K562 (cell line): ENCODE measurements around the gene EHBP1L1. TPM values are rescaled to one million over a fixed set of nuclear protein-coding genes. Genes with fewer than 3 reads are reported as not detected.
A peak's percentile ranks its signal among the peaks of the same experiment; 100 is the strongest.

Source experiments
- ASH1L ChIP-seq: fragments of 450-650 bp; IDR thresholded peaks from 2 replicates; pipeline ENCODE4 v1.6.1; 2018; ENCODE audit warnings: borderline replicate concordance, mild to moderate bottlenecking, low read depth; ENCODE audit not compliant: partially characterized antibody
- CCAR2 ChIP-seq: fragments of 200-400 bp; formaldehyde crosslinking; IDR thresholded peaks from 2 replicates; pipeline ENCODE4 v1.6.1; 2017; ENCODE audit warnings: mild to moderate bottlenecking, low read depth, low read length
- COPS2 ChIP-seq: fragments of 450-650 bp; conservative IDR thresholded peaks from 2 replicates; pipeline ENCODE4 v1.6.1; 2016; ENCODE audit warnings: mild to moderate bottlenecking, moderate library complexity
- CTBP1 ChIP-seq: fragments of 450-650 bp; IDR thresholded peaks from 2 replicates; pipeline ENCODE4 v1.6.1; 2016; ENCODE audit warnings: borderline replicate concordance
- CXXC5 ChIP-seq: fragments of 250-450 bp; sonication (Bioruptor Pico); IDR thresholded peaks from 2 replicates; pipeline ENCODE4 v1.8.0; 2022; ENCODE audit warnings: inconsistent platforms, mild to moderate bottlenecking, moderate library complexity
- DIDO1 ChIP-seq: fragments of 450-650 bp; IDR thresholded peaks from 2 replicates; pipeline ENCODE4 v1.6.1; 2016; ENCODE audit warnings: low read depth, missing biosample characterization, missing genetic modification characterization
- ELF1 ChIP-seq: fragments of 200-800 bp; sonication (Bioruptor generic); IDR thresholded peaks from 2 replicates; pipeline ENCODE4 v1.6.1; 2016; ENCODE audit warnings: missing genetic modification characterization, missing compliant biosample characterization
- FOSL1 ChIP-seq: fragments of 200-800 bp; sonication (Bioruptor generic); conservative IDR thresholded peaks from 2 replicates; pipeline ENCODE4 v1.6.1; 2016; ENCODE audit warnings: missing genetic modification characterization, missing compliant biosample characterization
- GMEB1 ChIP-seq: fragments of 250-450 bp; sonication (Bioruptor Pico); IDR thresholded peaks from 2 replicates; pipeline ENCODE4 v1.4.0; 2020; ENCODE audit warnings: mild to moderate bottlenecking
- HIVEP1 ChIP-seq: fragments of 250-450 bp; sonication (Bioruptor Pico); IDR thresholded peaks from 2 replicates; pipeline ENCODE4 v1.4.0; 2020; ENCODE audit warnings: mild to moderate bottlenecking
- KAT8 ChIP-seq: fragments of 450-650 bp; IDR thresholded peaks from 2 replicates; pipeline ENCODE4 v1.6.1; 2016; ENCODE audit warnings: low read depth, mild to moderate bottlenecking
- MCM7 ChIP-seq, 2 experiments: fragments of 450-650 bp; IDR thresholded peaks; 2 replicates each; pipeline ENCODE4 v1.6.1; 2016 to 2018
- MTA3 ChIP-seq: fragments of 450-650 bp; formaldehyde crosslinking; IDR thresholded peaks from 2 replicates; pipeline ENCODE4 v1.6.1; 2017; ENCODE audit warnings: mild to moderate bottlenecking, borderline replicate concordance
- NBN ChIP-seq: fragments of 450-650 bp; IDR thresholded peaks from 2 replicates; pipeline ENCODE4 v1.6.1; 2016; ENCODE audit warnings: low read depth, mild to moderate bottlenecking
- NFE2 ChIP-seq: IDR thresholded peaks from 2 replicates; pipeline ENCODE4 v1.6.1; 2014; ENCODE audit warnings: antibody characterized with exemption, low read depth
- NR2C1 ChIP-seq, 2 experiments: fragments of 450-650 bp; IDR thresholded peaks; 2 replicates each; pipeline ENCODE4 v1.6.1; 2017; ENCODE audit warnings: mild to moderate bottlenecking in 2 of 2, antibody characterized with exemption in 1 of 2, inconsistent platforms in 1 of 2, missing compliant biosample characterization in 1 of 2, missing genetic modification characterization in 1 of 2
- NR4A1 ChIP-seq, 2 experiments: fragments of 250-450 bp in 1 of 2; fragments of 450-650 bp in 1 of 2; sonication (Bioruptor Pico) in 1 of 2; IDR thresholded peaks; 2 replicates each; pipeline versions ENCODE4 v1.4.0 to v1.6.1; 2016 to 2020; ENCODE audit warnings: mild to moderate bottlenecking in 2 of 2, missing compliant biosample characterization in 1 of 2, missing genetic modification characterization in 1 of 2, moderate library complexity in 1 of 2
- RUNX1 ChIP-seq: sonication (generic); IDR thresholded peaks from 2 replicates; pipeline ENCODE4 v1.6.1; 2016; ENCODE audit warnings: antibody characterized with exemption, low read depth
- SMAD2 ChIP-seq: fragments of 150-350 bp; IDR thresholded peaks from 2 replicates; pipeline ENCODE4 v1.6.1; 2014; ENCODE audit warnings: low read depth, mild to moderate bottlenecking, low read length
- SPI1 ChIP-seq: IDR thresholded peaks from 2 replicates; pipeline ENCODE4 v1.6.1; 2011; ENCODE audit warnings: low read depth, low read length, control low read depth, borderline replicate concordance
- SRSF9 ChIP-seq: fragments of 200-400 bp; formaldehyde crosslinking; IDR thresholded peaks from 2 replicates; pipeline ENCODE4 v1.6.1; 2017; ENCODE audit warnings: low read depth, low read length, borderline replicate concordance
- TRIM28 ChIP-seq: fragments of 450-650 bp; IDR thresholded peaks from 2 replicates; pipeline ENCODE4 v1.6.1; 2017
- XRCC3 ChIP-seq: fragments of 450-650 bp; IDR thresholded peaks from 2 replicates; pipeline ENCODE4 v1.6.1; 2017; ENCODE audit warnings: mild to moderate bottlenecking, moderate library complexity
- XRCC4 ChIP-seq: IDR thresholded peaks from one replicate; pipeline ENCODE4 v1.6.1; 2011; ENCODE audit not compliant: insufficient read depth, insufficient read length; ENCODE audit errors: extremely low read depth
- ZNF24 ChIP-seq: fragments of 450-650 bp; IDR thresholded peaks from 2 replicates; pipeline ENCODE4 v1.6.1; 2016
- ZNF316 ChIP-seq: fragments of 450-650 bp; IDR thresholded peaks from 2 replicates; pipeline ENCODE4 v1.6.1; 2016
- ZNF75A ChIP-seq: fragments of 450-650 bp; formaldehyde crosslinking; IDR thresholded peaks from 2 replicates; pipeline ENCODE4 v1.4.0; 2020; ENCODE audit warnings: mild to moderate bottlenecking
- polyA plus RNA-seq, 8 experiments: library from polyadenylated mRNA; depleted of rRNA in 4 of 8; stranded (reverse) in 5 of 8; unstranded in 3 of 8; fragments of >200 nt; fragmentation: Nextera tagmentation in 2 of 8; fragmentation: Illumina TruSeq in 1 of 8; extraction: Ambion mirVana in 2 of 8; extraction: Trizol in 1 of 8; gene quantifications; 2 replicates each; pipeline versions ENCODE4 v1.2.1 to v1.2.3, GENCODE V29; 2011 to 2014; ENCODE audit warnings: inconsistent platforms in 1 of 8, missing spikeins in 1 of 8
- total RNA-seq, 7 experiments: library from RNA; depleted of rRNA in 6 of 7; stranded (reverse); fragments of >200 nt in 6 of 7; fragmentation: Illumina TruSeq in 2 of 7; extraction: Trizol in 2 of 7; gene quantifications; 2 replicates each; pipeline versions ENCODE4 v1.2.1 to v1.2.3, GENCODE V29; 2011 to 2021; ENCODE audit warnings: low replicate concordance in 1 of 7
- TF ChIP-seq, protein P1 (sequence below): fragments of 250-450 bp; sonication (Bioruptor Pico); IDR thresholded peaks from 2 replicates; pipeline ENCODE4 v1.9.0; 2021; ENCODE audit warnings: mild to moderate bottlenecking
- TF ChIP-seq, protein P2 (sequence below): fragments of 450-650 bp; formaldehyde crosslinking; IDR thresholded peaks from 2 replicates; pipeline ENCODE4 v1.4.0; 2020; ENCODE audit warnings: mild to moderate bottlenecking

EHBP1L1 gene
- total and polyA plus RNA-seq, 9 of the 15 experiments (the other 6 are each of a cell fraction or from before 2014, with no cell fraction given): 0.03 to 87.1 (median 26.3) TPM

DNA sequence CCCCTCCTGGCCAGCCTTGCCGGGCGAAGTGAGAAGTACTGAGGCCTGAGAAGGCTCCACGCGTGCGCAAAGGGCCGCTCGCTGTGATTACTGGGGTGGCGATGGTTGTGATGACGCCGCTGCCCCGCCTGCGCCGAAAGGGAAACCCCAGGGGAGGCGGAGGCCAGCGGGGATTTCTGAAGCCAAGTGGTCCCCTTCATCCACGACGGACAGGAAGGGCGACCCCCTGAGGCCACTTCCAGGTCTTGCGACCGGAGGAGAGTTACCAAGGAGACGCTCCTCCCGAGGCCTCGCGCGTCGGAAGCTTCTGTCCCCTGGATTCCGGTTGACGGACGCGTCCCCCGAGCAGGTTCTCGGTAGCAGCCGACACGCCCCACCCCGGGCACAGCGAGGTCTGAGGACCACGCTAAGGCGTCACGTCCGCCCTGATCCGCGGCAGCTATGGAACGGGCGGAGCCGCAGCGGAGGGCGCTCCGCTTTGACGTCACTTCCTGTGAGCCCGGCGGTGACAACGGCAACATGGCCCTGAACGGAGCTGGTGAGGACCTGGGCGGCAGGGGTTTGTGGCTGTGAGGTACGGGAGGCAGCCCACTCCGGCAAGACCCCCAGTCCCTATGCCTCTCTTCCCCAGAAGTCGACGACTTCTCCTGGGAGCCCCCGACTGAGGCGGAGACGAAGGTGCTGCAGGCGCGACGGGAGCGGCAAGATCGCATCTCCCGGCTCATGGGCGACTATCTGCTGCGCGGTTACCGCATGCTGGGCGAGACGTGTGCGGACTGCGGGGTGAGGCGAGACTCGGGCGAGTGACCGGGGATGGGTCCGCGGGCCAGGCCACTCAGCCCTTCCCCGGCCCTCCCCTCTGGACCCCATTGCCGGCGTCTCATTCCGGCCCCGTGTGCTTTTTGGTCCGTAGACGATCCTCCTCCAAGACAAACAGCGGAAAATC lies 5.6 kb upstream of the EHBP1L1 start, which contains the start of gene ZNRD2 (continued):
- TF ChIP-seq DIDO1: peak; percentile 87
- peak; percentile 84 for TF ChIP-seq GMEB1
- no peak for TF ChIP-seq ASH1L
- no peak for TF ChIP-seq FOSL1 (tag)
- no peak for TF ChIP-seq ZNF24
- TF ChIP-seq ELF1 (tag): peak; percentile 75; the same call in 1 of the 2 replicates
- TF ChIP-seq COPS2: no peak
- peak; percentile 68; the same call in 1 of the 2 replicates for TF ChIP-seq NR2C1 (IDR thresholded peaks at IDR 0.05)
- TF ChIP-seq NR2C1 (tag; IDR thresholded peaks at IDR 0.05): peak; percentile 71
- no peak for TF ChIP-seq NR4A1 (CRISPR knock-in tag; IDR thresholded peaks at IDR 0.05)
- no peak for TF ChIP-seq NR4A1 (tag; IDR thresholded peaks at IDR 0.05)
- no peak for TF ChIP-seq TRIM28
- peak; percentile 86 for TF ChIP-seq NBN
- TF ChIP-seq HIVEP1 (CRISPR knock-in tag): peak; percentile 96
- no peak for TF ChIP-seq XRCC4
- no peak for TF ChIP-seq CCAR2
- TF ChIP-seq NFE2: no peak
- TF ChIP-seq ZNF316: no peak
- no peak for TF ChIP-seq KAT8
- peak; percentile 94 for TF ChIP-seq CXXC5 (CRISPR knock-in tag)
- TF ChIP-seq, protein P1, sequence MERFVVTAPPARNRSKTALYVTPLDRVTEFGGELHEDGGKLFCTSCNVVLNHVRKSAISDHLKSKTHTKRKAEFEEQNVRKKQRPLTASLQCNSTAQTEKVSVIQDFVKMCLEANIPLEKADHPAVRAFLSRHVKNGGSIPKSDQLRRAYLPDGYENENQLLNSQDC (CRISPR knock-in tag): no peak
- TF ChIP-seq SPI1: no peak
- TF ChIP-seq RUNX1: peak; percentile 71; the same call in 1 of the 2 replicates
- no peak for TF ChIP-seq SMAD2
- TF ChIP-seq, protein P2, sequence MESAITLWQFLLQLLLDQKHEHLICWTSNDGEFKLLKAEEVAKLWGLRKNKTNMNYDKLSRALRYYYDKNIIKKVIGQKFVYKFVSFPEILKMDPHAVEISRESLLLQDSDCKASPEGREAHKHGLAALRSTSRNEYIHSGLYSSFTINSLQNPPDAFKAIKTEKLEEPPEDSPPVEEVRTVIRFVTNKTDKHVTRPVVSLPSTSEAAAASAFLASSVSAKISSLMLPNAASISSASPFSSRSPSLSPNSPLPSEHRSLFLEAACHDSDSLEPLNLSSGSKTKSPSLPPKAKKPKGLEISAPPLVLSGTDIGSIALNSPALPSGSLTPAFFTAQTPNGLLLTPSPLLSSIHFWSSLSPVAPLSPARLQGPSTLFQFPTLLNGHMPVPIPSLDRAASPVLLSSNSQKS: no peak
- TF ChIP-seq XRCC3: no peak
- TF ChIP-seq ZNF75A (CRISPR knock-in tag): no peak
- TF ChIP-seq MCM7 (IDR thresholded peaks at IDR 0.05): no peak
- TF ChIP-seq MTA3: peak; percentile 84; the same call in 1 of the 2 replicates
- no peak for TF ChIP-seq SRSF9
- peak; percentile 95 for TF ChIP-seq CTBP1
